K562 (cell line): ENCODE results near the gene LHPP. TPM values are rescaled to one million over a fixed set of nuclear protein-coding genes. Genes with fewer than 3 reads are reported as not detected.
A peak's percentile ranks its signal among the peaks of the same experiment; 100 is the strongest.

Source experiments
- ASH1L ChIP-seq: fragments of 450-650 bp; IDR thresholded peaks from 2 replicates; pipeline ENCODE4 v1.6.1; 2018; ENCODE audit warnings: borderline replicate concordance, mild to moderate bottlenecking, low read depth; ENCODE audit not compliant: partially characterized antibody
- ATF2 ChIP-seq: sonication (generic); formaldehyde crosslinking; IDR thresholded peaks from 2 replicates; pipeline ENCODE4 v1.8.1; 2022; ENCODE audit warnings: missing genetic modification reagents
- ATF3 ChIP-seq, 2 experiments: fragments of 450-650 bp in 1 of 2; sonication (generic) in 1 of 2; formaldehyde crosslinking in 1 of 2; IDR thresholded peaks in 1 of 2; conservative IDR thresholded peaks in 1 of 2; 2 replicates each; pipeline versions ENCODE4 v1.6.1 to v1.8.1; 2016 to 2023; ENCODE audit warnings: mild to moderate bottlenecking in 2 of 2, moderate library complexity in 2 of 2, inconsistent platforms in 1 of 2, missing genetic modification reagents in 1 of 2
- BACH1 ChIP-seq: fragments of 200-800 bp; sonication (Bioruptor generic); IDR thresholded peaks from 2 replicates; pipeline ENCODE4 v1.6.1; 2016; ENCODE audit warnings: missing genetic modification characterization, missing compliant biosample characterization
- BCL6 ChIP-seq: fragments of 250-450 bp; sonication (Bioruptor Pico); IDR thresholded peaks from 2 replicates; pipeline ENCODE4 v1.4.0; 2020
- E2F3 ChIP-seq: fragments of 250-450 bp; sonication (Bioruptor Pico); IDR thresholded peaks from 2 replicates; pipeline ENCODE4 v1.4.0; 2020; ENCODE audit warnings: mild to moderate bottlenecking
- FOSL1 ChIP-seq: fragments of 200-800 bp; sonication (Bioruptor generic); conservative IDR thresholded peaks from 2 replicates; pipeline ENCODE4 v1.6.1; 2016; ENCODE audit warnings: missing genetic modification characterization, missing compliant biosample characterization
- KDM5B ChIP-seq: fragments of 200-600 bp; sonication (generic); IDR thresholded peaks from 2 replicates; pipeline ENCODE4 v1.6.1; 2012; ENCODE audit warnings: low read depth, mild to moderate bottlenecking, moderate library complexity, low read length, control low read depth, inconsistent platforms; ENCODE audit not compliant: insufficient replicate concordance
- KHSRP ChIP-seq: fragments of 450-650 bp; IDR thresholded peaks from 2 replicates; pipeline ENCODE4 v1.6.1; 2017
- MED1 ChIP-seq: sonication (generic); formaldehyde crosslinking; IDR thresholded peaks from 2 replicates; pipeline ENCODE4 v1.8.1; 2023; ENCODE audit warnings: missing genetic modification reagents, borderline replicate concordance
- MXD1 ChIP-seq: fragments of 250-450 bp; sonication (Bioruptor Pico); IDR thresholded peaks from 2 replicates; pipeline ENCODE4 v1.8.0; 2021; ENCODE audit warnings: borderline replicate concordance, mild to moderate bottlenecking, moderate library complexity; ENCODE audit not compliant: poor library complexity, severe bottlenecking
- PHF21A ChIP-seq: fragments of 450-650 bp; IDR thresholded peaks from 2 replicates; pipeline ENCODE4 v1.6.1; 2017; ENCODE audit warnings: low read depth, borderline replicate concordance
- RBBP5 ChIP-seq: fragments of 200-600 bp; sonication (generic); IDR thresholded peaks from 2 replicates; pipeline ENCODE4 v1.6.1; 2012; ENCODE audit warnings: borderline replicate concordance, mild to moderate bottlenecking, low read length, control low read depth, inconsistent platforms; ENCODE audit not compliant: insufficient read depth, poor library complexity, severe bottlenecking
- RUNX1 ChIP-seq: sonication (generic); IDR thresholded peaks from 2 replicates; pipeline ENCODE4 v1.6.1; 2016; ENCODE audit warnings: antibody characterized with exemption, low read depth
- TAL1 ChIP-seq: fragments of 450-650 bp; IDR thresholded peaks from 2 replicates; pipeline ENCODE4 v1.6.1; 2016; ENCODE audit warnings: mild to moderate bottlenecking
- ZNF140 ChIP-seq: fragments of 250-450 bp; sonication (Bioruptor Pico); IDR thresholded peaks from 2 replicates; pipeline ENCODE4 v1.8.0; 2021; ENCODE audit warnings: moderate library complexity, mild to moderate bottlenecking, inconsistent platforms
- ZNF395 ChIP-seq: fragments of 200-800 bp; sonication (Bioruptor generic); IDR thresholded peaks from 2 replicates; pipeline ENCODE4 v1.6.1; 2017; ENCODE audit warnings: missing genetic modification characterization, missing compliant biosample characterization
- ZNF592 ChIP-seq: fragments of 450-650 bp; IDR thresholded peaks from 2 replicates; pipeline ENCODE4 v1.6.1; 2017; ENCODE audit warnings: antibody characterized with exemption, mild to moderate bottlenecking
- ZSCAN29 ChIP-seq: fragments of 450-650 bp; IDR thresholded peaks from 2 replicates; pipeline ENCODE4 v1.6.1; 2017
- polyA plus RNA-seq, 8 experiments: library from polyadenylated mRNA; depleted of rRNA in 4 of 8; stranded (reverse) in 5 of 8; unstranded in 3 of 8; fragments of >200 nt; fragmentation: Nextera tagmentation in 2 of 8; fragmentation: Illumina TruSeq in 1 of 8; extraction: Ambion mirVana in 2 of 8; extraction: Trizol in 1 of 8; gene quantifications; 2 replicates each; pipeline versions ENCODE4 v1.2.1 to v1.2.3, GENCODE V29; 2011 to 2014; ENCODE audit warnings: inconsistent platforms in 1 of 8, missing spikeins in 1 of 8
- total RNA-seq, 7 experiments: library from RNA; depleted of rRNA in 6 of 7; stranded (reverse); fragments of >200 nt in 6 of 7; fragmentation: Illumina TruSeq in 2 of 7; extraction: Trizol in 2 of 7; gene quantifications; 2 replicates each; pipeline versions ENCODE4 v1.2.1 to v1.2.3, GENCODE V29; 2011 to 2021; ENCODE audit warnings: low replicate concordance in 1 of 7

LHPP gene
- total and polyA plus RNA-seq, 9 of the 15 experiments (the other 6 are each of a cell fraction or from before 2014, with no cell fraction given), result 0.34 to 7.4 (median 3.0) TPM

- no peak for TF ChIP-seq ZNF395
- TF ChIP-seq RBBP5, result no peak
- no peak for TF ChIP-seq ASH1L
- TF ChIP-seq ATF2 (CRISPR knock-in tag), result no peak
- TF ChIP-seq MXD1 (CRISPR knock-in tag), result no peak
- peak; percentile 58 for TF ChIP-seq FOSL1 (tag)
- no peak for TF ChIP-seq ZSCAN29
- TF ChIP-seq BACH1, result peak; percentile 41; the same call in 1 of the 2 replicates
- TF ChIP-seq ATF3 (IDR thresholded peaks at IDR 0.05), result peak; percentile 11; the same call in 1 of the 2 replicates
- no peak for TF ChIP-seq ATF3 (CRISPR knock-in tag; conservative IDR thresholded peaks at IDR 0.05)
- no peak for TF ChIP-seq ZNF140 (CRISPR knock-in tag)
- TF ChIP-seq ZNF592, result peak; percentile 24; the same call in 1 of the 2 replicates
- no peak for TF ChIP-seq KDM5B
- TF ChIP-seq PHF21A, result no peak
- no peak for TF ChIP-seq E2F3 (CRISPR knock-in tag)
- TF ChIP-seq MED1, result no peak
- TF ChIP-seq TAL1, result no peak
- no peak for TF ChIP-seq BCL6 (CRISPR knock-in tag)
- no peak for TF ChIP-seq KHSRP
- TF ChIP-seq RUNX1, result no peak
Observed at GRCh38 chr10:124641282-124642087, 179.9 kb downstream of the LHPP start (continued).
